Left cardiac atrium (tissue), 4 donors: ENCODE data around the gene TRIM71. TPM values are rescaled to one million over a fixed set of nuclear protein-coding genes. Genes with fewer than 3 reads are reported as not detected.

Experiments
- ATAC-seq, 2 donors: fragments of 200-7000 bp; cut with Tn5 transposase; one replicate each; pipeline ENCODE4 v1.9.1; 2020; ENCODE audit warnings: mild to moderate bottlenecking in 2 of 2, moderate library complexity in 2 of 2
- DNase-seq: peaks from one replicate; pipeline ENCODE4 v3.0.0-alpha.2; 2020
- intact Hi-C, 2 donors: fragments of 100-400 bp; cut with DNase I; formaldehyde crosslinking; loops; one replicate each; pipeline versions ENCODE4 v1.14.1 to v1.15.1; 2022 to 2023
- total RNA-seq, 2 donors: library from RNA; stranded (reverse); fragmentation: NEBNext Ultra II Directional; extraction: Animal tissue kit (Norgen Biotek cat#: 25700); gene quantifications; one replicate each; pipeline ENCODE4 v1.2.1, GENCODE V29; 2021
- donor health status: DM: no; HTN: yes; CAD: no.
- donor health status: DM: no; HTN: yes; CAD: no; lungs with severe emphysema.
- donor health status: DM: yes; HTN: yes; CAD: no.
- donor health status: Dilated cardiomyopathy.

The TRIM71 gene
- total RNA-seq, 2 donors from 2014 or later = 0.06 TPM; not detected in 1

GRCh38 chr3:32881624-32882023 lies 63.8 kb downstream of the TRIM71 start:
- intact Hi-C loops = no loop called here

DNA sequence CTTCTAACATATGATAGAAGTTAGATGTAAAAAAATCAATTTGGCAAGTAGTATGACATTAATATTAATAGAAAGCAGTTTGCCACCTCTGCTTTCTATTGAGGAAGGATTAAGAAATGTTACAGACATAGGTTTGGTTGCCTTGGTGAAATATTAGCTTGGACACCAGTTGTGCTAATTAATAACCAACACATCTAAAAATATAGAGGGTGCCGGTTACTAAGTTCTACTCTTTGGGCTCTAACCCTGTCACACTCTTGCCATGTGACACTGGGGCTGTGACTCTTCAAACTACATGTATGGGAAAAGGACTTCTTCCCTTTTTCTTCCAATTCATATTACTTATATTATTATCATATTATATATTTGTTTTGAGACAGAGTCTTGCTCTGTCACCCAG lies 64.4 kb downstream of the TRIM71 start:
- ATAC-seq = no peak
- intact Hi-C loops = no loop called here
- no peak for DNase-seq

More at GRCh38 chr3:32881624-32882023, 63.8 kb downstream of the TRIM71 start:
- ATAC-seq (no peak), DNase-seq (no peak)

DNA sequence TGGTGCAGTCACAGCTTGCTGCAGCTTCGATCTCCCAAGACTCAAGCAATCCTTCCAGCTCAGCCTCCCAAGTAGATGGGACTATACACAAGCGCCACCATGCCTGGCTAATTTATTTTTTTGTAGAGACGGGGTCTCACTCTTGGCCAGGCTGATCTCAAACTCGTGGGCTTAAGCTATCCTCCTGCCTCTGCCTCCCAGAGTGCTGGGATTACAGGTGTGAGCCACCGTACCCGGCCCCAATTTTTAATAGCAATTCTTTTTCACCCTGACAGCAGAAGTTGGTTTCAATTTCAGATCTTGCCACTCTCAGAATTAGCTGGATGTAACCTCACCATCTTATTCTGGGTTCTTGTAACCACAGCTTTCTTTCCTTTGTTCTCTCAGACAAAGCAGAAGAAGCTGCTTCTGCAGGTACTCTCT lies 64.8 kb downstream of the TRIM71 start:
- intact Hi-C loops = no loop called here
- ATAC-seq (no peak), DNase-seq (no peak)

GRCh38 chr3:32883817-32884216 lies 66.0 kb downstream of the TRIM71 start:
- ATAC-seq (no peak), DNase-seq (no peak)
- intact Hi-C loops = no loop called here

GRCh38 chr3:32884591-32884990 lies 66.8 kb downstream of the TRIM71 start:
- ATAC-seq = no peak
- no peak for DNase-seq
- intact Hi-C loops = no loop called here

GRCh38 chr3:32885283-32885901 lies 67.6 kb downstream of the TRIM71 start:
- no peak for DNase-seq
- ATAC-seq = no peak
- intact Hi-C loops = no loop called here

GRCh38 chr3:32886296-32886695 lies 68.5 kb downstream of the TRIM71 start:
- intact Hi-C loops = no loop called here
- DNase-seq (no peak), ATAC-seq (no peak)

DNA sequence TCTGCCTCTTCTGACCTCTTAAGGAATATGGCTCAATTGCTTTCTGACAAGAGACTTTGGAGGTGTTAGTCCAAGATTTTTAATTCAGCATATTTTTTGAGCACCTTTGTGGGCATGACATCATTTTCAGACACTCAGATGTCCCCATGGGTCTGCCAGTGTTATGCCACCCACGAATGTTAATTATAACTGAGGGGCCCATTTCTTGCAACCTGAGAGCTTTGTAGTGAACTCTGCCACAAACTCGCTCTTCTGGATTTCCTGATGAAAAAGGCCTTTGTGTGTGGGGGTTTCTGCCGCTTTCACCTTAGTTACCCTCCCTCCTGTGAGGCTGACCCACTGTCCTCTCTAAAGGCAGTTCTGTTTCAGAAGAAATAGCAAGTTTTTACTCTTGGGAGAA lies 69.1 kb downstream of the TRIM71 start:
- no peak for DNase-seq
- ATAC-seq = no peak
- intact Hi-C loops = no loop called here

GRCh38 chr3:32888739-32889138 lies 70.9 kb downstream of the TRIM71 start:
- intact Hi-C loops = no loop called here
- DNase-seq (no peak), ATAC-seq (no peak)

DNA sequence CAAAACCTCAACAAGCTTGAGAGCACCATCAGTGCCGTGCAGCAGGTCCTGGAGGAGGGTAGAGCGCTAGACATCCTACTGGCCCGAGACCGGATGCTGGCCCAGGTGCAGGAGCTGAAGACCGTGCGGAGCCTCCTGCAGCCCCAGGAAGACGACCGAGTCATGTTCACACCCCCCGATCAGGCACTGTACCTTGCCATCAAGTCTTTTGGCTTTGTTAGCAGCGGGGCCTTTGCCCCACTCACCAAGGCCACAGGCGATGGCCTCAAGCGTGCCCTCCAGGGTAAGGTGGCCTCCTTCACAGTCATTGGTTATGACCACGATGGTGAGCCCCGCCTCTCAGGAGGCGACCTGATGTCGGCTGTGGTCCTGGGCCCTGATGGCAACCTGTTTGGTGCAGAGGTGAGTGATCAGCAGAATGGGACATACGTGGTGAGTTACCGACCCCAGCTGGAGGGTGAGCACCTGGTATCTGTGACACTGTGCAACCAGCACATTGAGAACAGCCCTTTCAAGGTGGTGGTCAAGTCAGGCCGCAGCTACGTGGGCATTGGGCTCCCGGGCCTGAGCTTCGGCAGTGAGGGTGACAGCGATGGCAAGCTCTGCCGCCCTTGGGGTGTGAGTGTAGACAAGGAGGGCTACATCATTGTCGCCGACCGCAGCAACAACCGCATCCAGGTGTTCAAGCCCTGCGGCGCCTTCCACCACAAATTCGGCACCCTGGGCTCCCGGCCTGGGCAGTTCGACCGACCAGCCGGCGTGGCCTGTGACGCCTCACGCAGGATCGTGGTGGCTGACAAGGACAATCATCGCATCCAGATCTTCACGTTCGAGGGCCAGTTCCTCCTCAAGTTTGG lies 72.9 kb downstream of the TRIM71 start:
- ATAC-seq (no peak), DNase-seq (no peak)
- intact Hi-C loops = no loop called here

DNA sequence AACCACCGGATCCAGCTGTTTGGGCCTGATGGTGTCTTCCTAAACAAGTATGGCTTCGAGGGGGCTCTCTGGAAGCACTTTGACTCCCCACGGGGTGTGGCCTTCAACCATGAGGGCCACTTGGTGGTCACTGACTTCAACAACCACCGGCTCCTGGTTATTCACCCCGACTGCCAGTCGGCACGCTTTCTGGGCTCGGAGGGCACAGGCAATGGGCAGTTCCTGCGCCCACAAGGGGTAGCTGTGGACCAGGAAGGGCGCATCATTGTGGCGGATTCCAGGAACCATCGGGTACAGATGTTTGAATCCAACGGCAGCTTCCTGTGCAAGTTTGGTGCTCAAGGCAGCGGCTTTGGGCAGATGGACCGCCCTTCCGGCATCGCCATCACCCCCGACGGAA lies 73.6 kb downstream of the TRIM71 start:
- ATAC-seq (no peak), DNase-seq (no peak)
- intact Hi-C loops = no loop called here

DNA sequence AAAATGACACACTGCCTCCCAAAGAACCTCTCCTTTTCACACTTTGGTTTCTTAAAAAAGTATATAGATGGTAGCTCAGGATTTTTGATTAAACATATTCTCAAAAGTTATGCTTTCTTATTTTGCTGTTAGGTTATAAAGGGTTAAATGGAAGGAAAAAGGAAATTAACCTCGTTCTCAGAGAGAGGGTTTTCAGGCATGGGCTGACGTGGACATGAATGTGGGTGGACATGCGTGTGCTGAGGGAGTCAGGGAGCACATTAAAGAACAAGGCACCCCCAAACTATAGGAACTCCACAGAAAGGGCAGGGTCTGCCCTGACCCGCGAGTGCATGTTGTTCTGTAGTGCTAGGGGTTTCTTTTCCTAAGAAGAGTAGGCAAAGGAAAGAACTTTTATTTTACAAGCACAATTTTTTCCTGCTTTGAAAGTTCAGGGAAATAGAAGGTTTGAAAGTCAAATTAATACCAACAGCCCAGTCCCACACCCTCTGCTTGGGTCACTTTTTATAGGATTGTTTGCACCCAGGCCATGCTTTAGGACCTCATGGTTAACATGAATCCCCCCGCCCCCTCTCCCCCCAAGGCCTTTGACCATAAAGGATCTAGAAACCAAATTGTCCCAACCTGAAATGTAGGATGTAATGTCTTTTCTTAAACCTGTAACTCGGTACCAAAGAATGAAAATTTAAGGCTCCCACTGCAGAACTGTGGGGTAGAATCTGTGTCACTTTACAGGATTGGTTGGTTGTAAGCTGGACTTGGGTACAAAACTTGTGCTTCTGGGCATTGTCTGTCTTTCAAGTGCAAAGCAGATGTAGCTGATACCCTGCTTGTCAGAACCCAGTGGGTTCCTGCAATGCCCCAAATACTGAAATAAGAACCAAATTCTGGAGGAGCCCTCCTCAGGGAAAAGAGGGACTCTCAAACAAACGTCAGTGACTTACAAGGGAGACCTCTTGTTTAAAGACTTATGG lies 75.1 kb downstream of the TRIM71 start:
- intact Hi-C loops = no loop called here
- DNase-seq = no peak
- ATAC-seq = no peak

- DNase-seq = no peak
- ATAC-seq = no peak
- intact Hi-C loops = no loop called here
Measured at GRCh38 chr3:32894977-32895376, 77.2 kb downstream of the TRIM71 start.

DNA sequence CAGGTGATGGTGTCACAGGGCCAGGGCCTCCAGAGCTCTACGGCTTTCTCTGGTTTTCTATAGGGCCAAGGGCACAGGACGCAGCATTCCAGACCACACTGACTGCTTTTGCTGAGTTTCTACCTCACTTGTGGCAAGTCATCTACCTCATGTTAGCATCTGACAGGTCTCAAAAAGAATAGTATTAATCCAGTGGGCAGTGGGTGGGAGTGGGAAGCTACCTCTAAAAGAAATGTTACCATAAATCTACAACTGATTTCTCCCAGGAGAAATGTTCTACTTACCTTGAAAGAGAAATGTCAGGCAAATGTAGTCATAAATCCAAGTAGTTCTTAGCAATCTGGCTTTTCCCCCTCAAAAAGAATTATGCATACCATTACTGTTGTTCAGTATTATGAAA lies 77.9 kb downstream of the TRIM71 start:
- intact Hi-C loops = no loop called here
- ATAC-seq = no peak
- no peak for DNase-seq

- ATAC-seq = no peak
- intact Hi-C loops = no loop called here
Measured at GRCh38 chr3:32896143-32896542, 78.3 kb downstream of the TRIM71 start.

DNA sequence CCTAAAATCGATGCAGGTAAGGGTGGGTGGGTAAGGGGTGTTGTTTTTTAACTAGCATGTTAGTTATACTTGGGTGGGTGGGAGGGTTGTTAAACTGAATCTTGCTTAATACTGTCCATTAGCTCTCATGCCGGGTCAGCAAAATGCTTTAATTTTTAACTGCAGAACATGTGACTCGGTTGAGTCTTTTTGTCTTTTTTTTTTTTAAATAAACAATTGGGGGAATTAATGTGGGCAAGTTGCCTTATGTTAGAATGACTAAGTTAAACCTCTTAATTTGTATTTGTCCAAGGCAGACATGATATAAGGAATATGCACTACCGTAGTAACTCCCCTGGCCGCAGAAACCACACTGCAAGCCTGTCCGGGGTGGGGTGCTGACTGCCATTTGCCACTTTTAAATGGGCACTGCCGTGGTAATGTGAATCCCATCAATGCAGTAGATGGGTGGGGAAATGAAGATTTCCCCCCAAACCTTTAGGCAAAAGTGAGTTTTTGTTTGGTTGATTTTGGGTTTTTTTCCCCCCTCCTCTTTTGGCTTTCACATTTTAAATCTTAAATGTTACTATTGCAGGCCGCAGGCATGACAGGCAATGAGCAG lies 79.3 kb downstream of the TRIM71 start:
- ATAC-seq = no peak
- no peak for DNase-seq
- intact Hi-C loops = no loop called here

More at GRCh38 chr3:32896143-32896542, 78.3 kb downstream of the TRIM71 start:
- no peak for DNase-seq

- ATAC-seq (no peak), DNase-seq (no peak)
- intact Hi-C loops = no loop called here
Measured at GRCh38 chr3:32897981-32898623, 80.3 kb downstream of the TRIM71 start.

- DNase-seq = no peak
- intact Hi-C loops = no loop called here
- ATAC-seq = no peak
Measured at GRCh38 chr3:32899265-32899664, 81.5 kb downstream of the TRIM71 start.
